ENCODE data around the gene MYO16.
A peak's percentile ranks its signal among the peaks of the same experiment; 100 is the strongest.
"Not testable (repeated sequence)": the region's sequence is repeated elsewhere in the genome, so short reads cannot be mapped to it uniquely, and the experiment has no call there.

The MYO16 gene

GRCh38 chr13:108983273-108983672 is 353.9 kb downstream of the MYO16 start:
- Histone ChIP-seq H3K4me3 (no peak overlapping the region), H3K27ac (no peak overlapping the region), H3K36me3 (no peaks in the 10 kb centered on the region), H3K9me3 (no peaks in the 10 kb centered on the region), H3K27me3 (no peaks in the 10 kb centered on the region), H3K4me1 (peaks cover 4 to 29% (median 19%) of the 10 kb centered on the region in 4 donors)
- TF ChIP-seq, protein P1, sequence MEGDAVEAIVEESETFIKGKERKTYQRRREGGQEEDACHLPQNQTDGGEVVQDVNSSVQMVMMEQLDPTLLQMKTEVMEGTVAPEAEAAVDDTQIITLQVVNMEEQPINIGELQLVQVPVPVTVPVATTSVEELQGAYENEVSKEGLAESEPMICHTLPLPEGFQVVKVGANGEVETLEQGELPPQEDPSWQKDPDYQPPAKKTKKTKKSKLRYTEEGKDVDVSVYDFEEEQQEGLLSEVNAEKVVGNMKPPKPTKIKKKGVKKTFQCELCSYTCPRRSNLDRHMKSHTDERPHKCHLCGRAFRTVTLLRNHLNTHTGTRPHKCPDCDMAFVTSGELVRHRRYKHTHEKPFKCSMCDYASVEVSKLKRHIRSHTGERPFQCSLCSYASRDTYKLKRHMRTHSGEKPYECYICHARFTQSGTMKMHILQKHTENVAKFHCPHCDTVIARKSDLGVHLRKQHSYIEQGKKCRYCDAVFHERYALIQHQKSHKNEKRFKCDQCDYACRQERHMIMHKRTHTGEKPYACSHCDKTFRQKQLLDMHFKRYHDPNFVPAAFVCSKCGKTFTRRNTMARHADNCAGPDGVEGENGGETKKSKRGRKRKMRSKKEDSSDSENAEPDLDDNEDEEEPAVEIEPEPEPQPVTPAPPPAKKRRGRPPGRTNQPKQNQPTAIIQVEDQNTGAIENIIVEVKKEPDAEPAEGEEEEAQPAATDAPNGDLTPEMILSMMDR (IDR thresholded peaks at IDR 0.05): no peak
- DNase-seq: no peak
- intact Hi-C loops (cut with DNase I; ENCODE audit: low total_unique reads): no loop called here

DNA sequence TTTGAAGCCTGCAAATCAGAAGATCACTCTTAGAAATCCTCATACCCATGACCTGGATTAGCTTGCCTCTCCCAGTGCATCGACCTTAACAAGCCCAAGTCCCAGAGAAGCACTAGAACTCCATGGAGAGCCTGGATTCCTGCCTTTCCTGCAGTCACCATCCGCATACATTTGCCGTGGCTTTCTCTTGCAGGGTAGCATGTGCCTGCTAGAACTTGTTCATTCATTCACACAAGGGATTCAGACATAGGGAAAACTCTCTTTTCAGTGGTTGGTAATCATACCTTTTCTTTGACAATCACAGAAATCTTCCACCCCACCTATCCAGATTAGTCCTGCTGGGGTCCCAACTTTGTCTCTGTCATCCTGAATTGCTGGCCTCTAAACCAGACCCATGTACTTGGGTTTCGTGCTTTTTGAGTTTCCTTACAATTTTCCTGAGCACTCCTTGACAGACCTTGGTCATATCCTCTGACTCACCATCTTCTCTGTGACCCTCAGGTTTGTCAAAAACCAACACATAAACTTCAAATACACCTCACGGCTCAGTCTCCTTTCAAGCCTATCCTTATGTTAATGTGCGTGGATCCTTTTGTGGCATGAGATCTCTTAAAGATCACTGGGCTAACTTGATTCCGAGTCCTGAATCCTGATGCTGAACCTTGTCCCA is 355.0 kb downstream of the MYO16 start:
- H3K36me3 ChIP-seq: no peaks in the 10 kb centered on the region
- no peaks in the 10 kb centered on the region for H3K27me3 ChIP-seq
- DNase-seq: no peak
- no peaks in the 10 kb centered on the region for H3K9me3 ChIP-seq
- no peak overlapping the region for H3K27ac ChIP-seq
- intact Hi-C loops (cut with DNase I; ENCODE audit: low total_unique reads): no loop called here
- H3K4me1 ChIP-seq: peaks cover 4 to 33% (median 19%) of the 10 kb centered on the region in 4 donors
- TF ChIP-seq, protein P1 (IDR thresholded peaks at IDR 0.05): no peak
- no peak overlapping the region for H3K4me3 ChIP-seq

GRCh38 chr13:108985166-108985565 is 355.8 kb downstream of the MYO16 start:
- H3K27ac ChIP-seq: no peak overlapping the region
- no peaks in the 10 kb centered on the region for H3K9me3 ChIP-seq
- H3K27me3 ChIP-seq: no peaks in the 10 kb centered on the region
- intact Hi-C loops (cut with DNase I; ENCODE audit: low total_unique reads): no loop called here
- TF ChIP-seq, protein P1 (IDR thresholded peaks at IDR 0.05): no peak
- H3K4me1 ChIP-seq: peaks cover 4 to 29% (median 19%) of the 10 kb centered on the region in 4 donors
- no peak overlapping the region for H3K4me3 ChIP-seq
- H3K36me3 ChIP-seq: no peaks in the 10 kb centered on the region
- no peak for DNase-seq

GRCh38 chr13:108987517-108987916 is 358.1 kb downstream of the MYO16 start:
- TF ChIP-seq, protein P1 (IDR thresholded peaks at IDR 0.05): no peak
- Histone ChIP-seq H3K27ac (peak overlapping the region; percentile 26 to 31), H3K9me3 (no peaks in the 10 kb centered on the region), H3K4me3 (no peak overlapping the region), H3K27me3 (no peaks in the 10 kb centered on the region), H3K4me1 (peaks cover 4 to 21% (median 13%) of the 10 kb centered on the region in 4 donors), H3K36me3 (no peaks in the 10 kb centered on the region)
- intact Hi-C loops (cut with DNase I; ENCODE audit: low total_unique reads): no loop called here
- no peak for DNase-seq

- intact Hi-C loops (cut with DNase I; ENCODE audit: low total_unique reads): no loop called here
- no peak for DNase-seq
- Histone ChIP-seq H3K9me3 (no peaks in the 10 kb centered on the region), H3K4me3 (no peak overlapping the region), H3K27me3 (no peaks in the 10 kb centered on the region), H3K36me3 (no peaks in the 10 kb centered on the region), H3K4me1 (peaks cover 4 to 21% (median 13%) of the 10 kb centered on the region in 4 donors), H3K27ac (peak overlapping the region; percentile 26 to 31)
- TF ChIP-seq, protein P1 (IDR thresholded peaks at IDR 0.05): no peak
Observed at GRCh38 chr13:108987944-108988343, 358.5 kb downstream of the MYO16 start.

GRCh38 chr13:108991416-108991815 is 362.0 kb downstream of the MYO16 start:
- intact Hi-C loops (cut with DNase I; ENCODE audit: low total_unique reads); H3K9me3 ChIP-seq; H3K27me3 ChIP-seq; H3K4me3 ChIP-seq; H3K27ac ChIP-seq; H3K36me3 ChIP-seq; DNase-seq: not testable (repeated sequence)
- H3K4me1 ChIP-seq: peaks cover 4 to 21% (median 13%) of the 10 kb centered on the region in 4 donors
